GM12801 (cell line): ENCODE measurements around the gene KCNN3.

Experiments
- CTCF ChIP-seq: IDR thresholded peaks from one replicate; pipeline ENCODE4 v1.5.1; 2011; ENCODE audit warnings: control low read depth; ENCODE audit not compliant: insufficient read length; ENCODE audit errors: extremely low read depth

KCNN3 gene

GRCh38 chr1:154863315-154864174 is 6.5 kb downstream of the KCNN3 start:
- TF ChIP-seq CTCF, result no peak

GRCh38 chr1:154862907-154863306 is 7.2 kb downstream of the KCNN3 start:
- TF ChIP-seq CTCF, result no peak

GRCh38 chr1:154861607-154862094 is 8.4 kb downstream of the KCNN3 start:
- TF ChIP-seq CTCF, result no peak

GRCh38 chr1:154860156-154860870 is 9.8 kb downstream of the KCNN3 start:
- no peak for TF ChIP-seq CTCF

- TF ChIP-seq CTCF, result no peak
Measured at GRCh38 chr1:154859786-154860155, 10.3 kb downstream of the KCNN3 start.

GRCh38 chr1:154859151-154859785 is 10.8 kb downstream of the KCNN3 start:
- no peak for TF ChIP-seq CTCF
